IMR-90 (cell line): ENCODE measurements around the gene SLC45A2. TPM values are rescaled to one million over a fixed set of nuclear protein-coding genes. Genes with fewer than 3 reads are reported as not detected.

ENCODE experiments used
- ATAC-seq: fragments of 200-7000 bp; cut with Tn5 transposase; 2 replicates; pipeline ENCODE4 v1.9.1; 2020; ENCODE audit warnings: low read depth, mild to moderate bottlenecking, moderate library complexity
- BruUV-seq: library from RNA; stranded (reverse); fragments of 400-500 nt; replicated peaks from 2 replicates; lab custom pipeline; 2021; lab: Mats Ljungman, UMichigan
- CTCF ChIA-PET: fragments of 300-600 bp; formaldehyde crosslinking; extraction: SDS; loops from one replicate; lab custom pipeline; 2021; ENCODE audit warnings: antibody characterized with exemption; lab: Yijun Ruan, JAX
- POLR2A ChIA-PET: fragments of 300-600 bp; sonication (Branson Sonifier 250); formaldehyde crosslinking; loops from one replicate; lab custom pipeline; 2022; ENCODE audit warnings: antibody characterized with exemption; ENCODE audit not compliant: unreplicated experiment; lab: Charles Lee
- DNase-seq: peaks from one replicate; pipeline ENCODE4 v3.0.0; 2013
- H2AFZ ChIP-seq: replicated peaks from 2 replicates; pipeline ENCODE3; 2013; ENCODE audit warnings: low read length, mild to moderate bottlenecking; ENCODE audit not compliant: poor library complexity
- H2AK5ac ChIP-seq: 2 replicates; pipeline ENCODE4 v1.6.1; 2013; ENCODE audit warnings: low read depth, low read length, inconsistent platforms
- H2AK9ac ChIP-seq: replicated peaks from 2 replicates; pipeline ENCODE3; 2013; ENCODE audit warnings: mild to moderate bottlenecking, low read depth, low read length, moderate library complexity; ENCODE audit not compliant: poor library complexity
- H2BK120ac ChIP-seq: 2 replicates; pipeline ENCODE4 v1.6.1; 2013; ENCODE audit warnings: low read depth, low read length, inconsistent platforms
- H2BK15ac ChIP-seq: 3 replicates; pipeline ENCODE4 v1.6.1; 2013; ENCODE audit warnings: low read depth, low read length, inconsistent platforms
- H2BK20ac ChIP-seq: 2 replicates; pipeline ENCODE4 v1.6.1; 2013; ENCODE audit warnings: low read depth, mild to moderate bottlenecking, inconsistent platforms, low read length, moderate library complexity
- H2BK5ac ChIP-seq: 2 replicates; pipeline ENCODE4 v1.6.1; 2013; ENCODE audit warnings: mild to moderate bottlenecking, low read depth, low read length, inconsistent platforms; ENCODE audit not compliant: poor library complexity, severe bottlenecking
- H3K14ac ChIP-seq: replicated peaks from 2 replicates; pipeline ENCODE4 v1.6.1; 2013; ENCODE audit warnings: low read depth, low read length, inconsistent platforms
- H3K18ac ChIP-seq: 2 replicates; pipeline ENCODE4 v1.6.1; 2013; ENCODE audit warnings: low read depth, low read length, control low read depth
- H3K23ac ChIP-seq: 2 replicates; pipeline ENCODE4 v1.6.1; 2013; ENCODE audit warnings: low read depth, low read length, inconsistent platforms
- H3K27ac ChIP-seq: 2 replicates; pipeline ENCODE4 v1.5.1; 2013; ENCODE audit warnings: mild to moderate bottlenecking, control low read depth, low read length; ENCODE audit not compliant: insufficient read depth
- H3K27me3 ChIP-seq: 2 replicates; pipeline ENCODE4 v1.6.1; 2013; ENCODE audit warnings: low read length; ENCODE audit not compliant: control insufficient read depth, insufficient read depth
- H3K36me3 ChIP-seq: 2 replicates; pipeline ENCODE4 v1.6.1; 2013; ENCODE audit warnings: low read length, mixed read lengths; ENCODE audit not compliant: control insufficient read depth, insufficient read depth
- H3K4ac ChIP-seq: 2 replicates; pipeline ENCODE4 v1.6.1; 2013; ENCODE audit warnings: low read depth, low read length, inconsistent platforms
- H3K4me1 ChIP-seq: 2 replicates; pipeline ENCODE4 v1.6.1; 2013; ENCODE audit warnings: low read length, mixed read lengths; ENCODE audit not compliant: control insufficient read depth, insufficient read depth
- H3K4me2 ChIP-seq: 2 replicates; pipeline ENCODE4 v1.6.1; 2013; ENCODE audit warnings: low read depth, mild to moderate bottlenecking, control low read depth, low read length, moderate library complexity
- H3K4me3 ChIP-seq: 2 replicates; pipeline ENCODE4 v1.5.1; 2013; ENCODE audit warnings: low read depth, mild to moderate bottlenecking, control low read depth, low read length, moderate library complexity; ENCODE audit not compliant: insufficient read depth
- H3K56ac ChIP-seq: 2 replicates; pipeline ENCODE4 v1.6.1; 2013; ENCODE audit warnings: low read length, inconsistent platforms; ENCODE audit not compliant: insufficient read depth; ENCODE audit errors: extremely low read depth
- H3K79me1 ChIP-seq, 2 experiments: 2 replicates each; pipeline ENCODE4 v1.6.1; 2013; ENCODE audit warnings: low read length in 2 of 2, inconsistent platforms in 1 of 2, low read depth in 1 of 2
- H3K9ac ChIP-seq: 2 replicates; pipeline ENCODE4 v1.6.1; 2013; ENCODE audit warnings: low read depth, low read length, control low read depth
- H3K9me1 ChIP-seq: 2 replicates; pipeline ENCODE4 v1.6.1; 2013; ENCODE audit warnings: low read length, inconsistent platforms; ENCODE audit not compliant: insufficient read depth
- H3K9me3 ChIP-seq: 2 replicates; pipeline ENCODE4 v1.6.1; 2013; ENCODE audit warnings: low read length; ENCODE audit not compliant: control insufficient read depth, insufficient read depth
- H4K20me1 ChIP-seq: 2 replicates; pipeline ENCODE4 v1.6.1; 2013; ENCODE audit warnings: low read length, inconsistent platforms; ENCODE audit not compliant: insufficient read depth
- H4K5ac ChIP-seq: 2 replicates; pipeline ENCODE4 v1.6.1; 2013; ENCODE audit warnings: mild to moderate bottlenecking, low read depth, low read length, control low read depth
- H4K8ac ChIP-seq, 2 experiments: 2 replicates each; pipeline ENCODE4 v1.6.1; 2013; ENCODE audit warnings: low read depth in 2 of 2, low read length in 2 of 2, control low read depth in 1 of 2, inconsistent platforms in 1 of 2
- H4K91ac ChIP-seq: 2 replicates; pipeline ENCODE4 v1.6.1; 2013; ENCODE audit warnings: low read depth, low read length, inconsistent platforms; ENCODE audit not compliant: insufficient read depth
- BHLHE40 ChIP-seq: fragments of 150-350 bp; IDR thresholded peaks from 2 replicates; pipeline ENCODE4 v1.6.1; 2016; ENCODE audit warnings: mild to moderate bottlenecking, low read depth, low read length
- CEBPB ChIP-seq: IDR thresholded peaks from 2 replicates; pipeline ENCODE4 v1.6.1; 2012; ENCODE audit warnings: low read depth, low read length, improper control_type of control experiment
- CHD1 ChIP-seq: IDR thresholded peaks from 2 replicates; pipeline ENCODE4 v1.6.1; 2012; ENCODE audit warnings: low read depth, low read length, improper control_type of control experiment
- FOS ChIP-seq: fragments of 150-350 bp; IDR thresholded peaks from 2 replicates; pipeline ENCODE4 v1.6.1; 2016; ENCODE audit warnings: low read depth, low read length
- MAFK ChIP-seq: IDR thresholded peaks from 2 replicates; pipeline ENCODE4 v1.6.1; 2012; ENCODE audit warnings: low read depth, low read length, improper control_type of control experiment
- MAZ ChIP-seq: IDR thresholded peaks from 2 replicates; pipeline ENCODE4 v1.6.1; 2012; ENCODE audit warnings: low read depth, mild to moderate bottlenecking, low read length, improper control_type of control experiment, moderate library complexity, borderline replicate concordance
- MXI1 ChIP-seq: IDR thresholded peaks from 2 replicates; pipeline ENCODE4 v1.6.1; 2012; ENCODE audit warnings: low read depth, mild to moderate bottlenecking, low read length, moderate library complexity, borderline replicate concordance
- NFE2L2 ChIP-seq: fragments of 150-350 bp; IDR thresholded peaks from 2 replicates; pipeline ENCODE4 v1.6.1; 2016; ENCODE audit warnings: low read depth, mild to moderate bottlenecking, low read length
- POLR2A ChIP-seq: IDR thresholded peaks from 2 replicates; pipeline ENCODE4 v1.6.1; 2012; ENCODE audit warnings: mild to moderate bottlenecking, low read depth, low read length
- RAD21 ChIP-seq: IDR thresholded peaks from 2 replicates; pipeline ENCODE4 v1.6.1; 2012; ENCODE audit warnings: low read length, improper control_type of control experiment
- RCOR1 ChIP-seq: IDR thresholded peaks from 2 replicates; pipeline ENCODE4 v1.6.1; 2012; ENCODE audit warnings: mild to moderate bottlenecking, low read length, improper control_type of control experiment; ENCODE audit not compliant: insufficient replicate concordance
- RFX5 ChIP-seq: IDR thresholded peaks from 2 replicates; pipeline ENCODE4 v1.8.0; 2012; ENCODE audit warnings: low read depth, mild to moderate bottlenecking, low read length, moderate library complexity
- WGBS, 2 experiments: methylation state at CpG; one replicate each; pipeline versions ENCODE4 v1.1.5 to v1.1.7; 2013; ENCODE audit warnings: missing lambda C conversion rate in 2 of 2; ENCODE audit not compliant: insufficient read length in 1 of 2; ENCODE audit errors: extremely low coverage in 2 of 2; 5-methylcytosine and 5-hydroxymethylcytosine counted together
- dilution Hi-C: fragments of 300-500 bp; cut with HindIII; formaldehyde crosslinking; loops from one replicate; pipeline ENCODE4 v1.14.3; 2018; ENCODE audit warnings: low sequenced_read_pairs; ENCODE audit not compliant: unreplicated experiment
- in situ Hi-C: fragments of 300-500 bp; cut with MboI; formaldehyde crosslinking; loops from 3 replicates; pipeline ENCODE4 v1.14.3; 2019; ENCODE audit warnings: low sequenced_read_pairs, inconsistent platforms, mixed read lengths
- intact Hi-C: fragments of 100-400 bp; cut with micrococcal nuclease; formaldehyde crosslinking; loops from 2 replicates; pipeline ENCODE4 v1.10.0; 2022
- polyA plus RNA-seq, 3 experiments: library from polyadenylated mRNA; depleted of rRNA; stranded (reverse); fragments of >200 nt; gene quantifications; 2 replicates each; pipeline ENCODE4 v1.2.3, GENCODE V29; 2012; ENCODE audit warnings: low replicate concordance in 1 of 3
- total RNA-seq: library from RNA; depleted of rRNA; stranded (reverse); fragments of >200 nt; gene quantifications from 2 replicates; pipeline ENCODE4 v1.2.3, GENCODE V29; 2012
- TF ChIP-seq, protein P1 (sequence below): conservative IDR thresholded peaks from 2 replicates; pipeline ENCODE4 v1.5.1; 2012; ENCODE audit warnings: mild to moderate bottlenecking, low read depth, low read length, improper control_type of control experiment
- TF ChIP-seq, protein P2 (sequence below): fragments of 150-350 bp; IDR thresholded peaks from 2 replicates; pipeline ENCODE4 v1.6.1; 2016; ENCODE audit warnings: low read depth, mild to moderate bottlenecking, low read length, moderate library complexity, borderline replicate concordance

The SLC45A2 gene
- total and polyA plus RNA-seq, 2 of the 4 experiments (the other 2 are of a cell fraction), result 0.07 TPM; not detected in 1

DNA sequence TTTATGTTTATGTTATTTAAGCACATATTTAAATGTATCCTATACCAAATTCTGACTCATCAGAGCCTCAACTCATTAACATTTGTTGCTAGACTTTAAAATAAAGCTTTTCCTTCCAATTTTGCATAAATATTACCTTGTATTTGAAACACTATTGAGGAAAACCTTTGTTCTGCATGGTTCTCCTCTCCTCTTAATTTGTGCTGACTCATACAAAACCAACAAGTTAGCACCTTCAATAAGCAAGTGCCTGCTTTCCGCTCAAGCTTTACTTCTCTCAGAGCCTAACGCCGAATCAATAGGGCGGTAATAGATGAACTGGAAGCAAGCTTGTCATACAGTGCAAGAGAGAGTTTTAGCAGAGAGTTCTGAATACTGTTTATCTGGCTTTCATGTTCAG is 15.5 kb upstream of the SLC45A2 start:
- Histone ChIP-seq H3K14ac (no peak overlapping the region), H2BK120ac (no peak overlapping the region), H4K20me1 (no peaks in the 10 kb centered on the region), H4K91ac (no peak overlapping the region), H3K56ac (no peak overlapping the region), H3K27ac (no peak overlapping the region), H2AFZ (no peak overlapping the region), H2BK5ac (no peak overlapping the region), H4K8ac (no peak overlapping the region), H3K4me3 (no peak overlapping the region), H3K36me3 (peaks cover 5% of the 10 kb centered on the region; the same call in 1 of the 2 replicates), H2BK15ac (no peak overlapping the region), H3K4ac (no peak overlapping the region), H3K9me3 (no peaks in the 10 kb centered on the region), H3K4me1 (peaks cover 8% of the 10 kb centered on the region; the same call in 1 of the 2 replicates), H2AK9ac (no peak overlapping the region), H4K5ac (no peak overlapping the region), H3K9me1 (peaks cover 8% of the 10 kb centered on the region), H3K9ac (no peak overlapping the region), H3K4me2 (no peak overlapping the region), H3K18ac (no peak overlapping the region), H2BK20ac (no peak overlapping the region), H3K23ac (no peak overlapping the region), H3K79me1 (peaks cover 5 to 6% of the 10 kb centered on the region in 2 experiments; a peak in 2 of 4 replicates), H2AK5ac (no peak overlapping the region), H3K27me3 (no peaks in the 10 kb centered on the region)
- TF ChIP-seq RCOR1, result no peak
- TF ChIP-seq, protein P1, sequence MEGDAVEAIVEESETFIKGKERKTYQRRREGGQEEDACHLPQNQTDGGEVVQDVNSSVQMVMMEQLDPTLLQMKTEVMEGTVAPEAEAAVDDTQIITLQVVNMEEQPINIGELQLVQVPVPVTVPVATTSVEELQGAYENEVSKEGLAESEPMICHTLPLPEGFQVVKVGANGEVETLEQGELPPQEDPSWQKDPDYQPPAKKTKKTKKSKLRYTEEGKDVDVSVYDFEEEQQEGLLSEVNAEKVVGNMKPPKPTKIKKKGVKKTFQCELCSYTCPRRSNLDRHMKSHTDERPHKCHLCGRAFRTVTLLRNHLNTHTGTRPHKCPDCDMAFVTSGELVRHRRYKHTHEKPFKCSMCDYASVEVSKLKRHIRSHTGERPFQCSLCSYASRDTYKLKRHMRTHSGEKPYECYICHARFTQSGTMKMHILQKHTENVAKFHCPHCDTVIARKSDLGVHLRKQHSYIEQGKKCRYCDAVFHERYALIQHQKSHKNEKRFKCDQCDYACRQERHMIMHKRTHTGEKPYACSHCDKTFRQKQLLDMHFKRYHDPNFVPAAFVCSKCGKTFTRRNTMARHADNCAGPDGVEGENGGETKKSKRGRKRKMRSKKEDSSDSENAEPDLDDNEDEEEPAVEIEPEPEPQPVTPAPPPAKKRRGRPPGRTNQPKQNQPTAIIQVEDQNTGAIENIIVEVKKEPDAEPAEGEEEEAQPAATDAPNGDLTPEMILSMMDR, result no peak
- TF ChIP-seq CHD1, result no peak
- no peak for TF ChIP-seq POLR2A
- no peak for TF ChIP-seq MAZ
- TF ChIP-seq BHLHE40, result no peak
- TF ChIP-seq FOS, result no peak
- no peak for TF ChIP-seq RAD21
- TF ChIP-seq MXI1, result no peak
- TF ChIP-seq, protein P2, sequence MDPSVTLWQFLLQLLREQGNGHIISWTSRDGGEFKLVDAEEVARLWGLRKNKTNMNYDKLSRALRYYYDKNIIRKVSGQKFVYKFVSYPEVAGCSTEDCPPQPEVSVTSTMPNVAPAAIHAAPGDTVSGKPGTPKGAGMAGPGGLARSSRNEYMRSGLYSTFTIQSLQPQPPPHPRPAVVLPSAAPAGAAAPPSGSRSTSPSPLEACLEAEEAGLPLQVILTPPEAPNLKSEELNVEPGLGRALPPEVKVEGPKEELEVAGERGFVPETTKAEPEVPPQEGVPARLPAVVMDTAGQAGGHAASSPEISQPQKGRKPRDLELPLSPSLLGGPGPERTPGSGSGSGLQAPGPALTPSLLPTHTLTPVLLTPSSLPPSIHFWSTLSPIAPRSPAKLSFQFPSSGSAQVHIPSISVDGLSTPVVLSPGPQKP, result no peak
- TF ChIP-seq CEBPB, result no peak
- TF ChIP-seq NFE2L2, result 0 out of 2 replicates have a peak, but pooled peaks have one; percentile 15
- no peak for TF ChIP-seq RFX5
- TF ChIP-seq MAFK, result peak; percentile 96
- in situ Hi-C loops, result loop anchor here (5.0 to 25.0 kb wide), 2 partner anchors 462 to 887 kb away; no protein-coding TSS in a partner anchor
- 92% methylated on average over 3 of the region's 4 CpGs; no CpG with 5 or more reads in 1 of the 2 experiments for WGBS, 2 experiments
- POLR2A ChIA-PET, result no interaction called here
- ATAC-seq (no peak), DNase-seq (no peak)
- dilution Hi-C loops, result no loop called here
- intact Hi-C loops, result no loop called here
- BruUV-seq, result no TSS peak
- CTCF ChIA-PET, result no interaction called here
